Upper lobe of left lung (tissue), 6 donors: ENCODE results near the gene NFU1. TPM values are rescaled to one million over a fixed set of nuclear protein-coding genes. Genes with fewer than 3 reads are reported as not detected.
"Not testable (repeated sequence)": the region's sequence is repeated elsewhere in the genome, so short reads cannot be mapped to it uniquely, and the experiment has no call there.

Experiments
- ATAC-seq, 2 donors: fragments of 200-7000 bp; cut with Tn5 transposase; one replicate each; pipeline ENCODE4 v1.9.1; 2022; ENCODE audit warnings: mild to moderate bottlenecking in 2 of 2, moderate library complexity in 2 of 2; ENCODE audit not compliant: low FRiP score in 2 of 2
- DNase-seq, 2 donors: peaks; one replicate each; pipeline ENCODE4 v3.0.0-alpha.2; 2019 to 2020
- H3K27ac ChIP-seq, 4 donors: fragments of 200-600 bp; sonication (generic); one replicate each; pipeline ENCODE4 v1.5.1; 2016 to 2019
- H3K27me3 ChIP-seq, 4 donors: fragments of 200-600 bp; sonication (generic); one replicate each; pipeline ENCODE4 v1.5.1; 2017 to 2019
- H3K36me3 ChIP-seq, 4 donors: fragments of 200-600 bp; sonication (generic); one replicate each; pipeline ENCODE4 v1.5.1; 2016 to 2019
- H3K4me1 ChIP-seq, 4 donors: fragments of 200-600 bp; sonication (generic); one replicate each; pipeline ENCODE4 v1.5.1; 2018 to 2019
- H3K4me3 ChIP-seq, 4 donors: fragments of 200-600 bp; sonication (generic); one replicate each; pipeline ENCODE4 v1.5.1; 2017 to 2019; ENCODE audit warnings: mild to moderate bottlenecking in 2 of 4, moderate library complexity in 1 of 4
- H3K9me3 ChIP-seq, 4 donors: fragments of 200-600 bp; sonication (generic); one replicate each; pipeline ENCODE4 v1.5.1; 2018 to 2019
- EP300 ChIP-seq, 4 donors: sonication (generic); formaldehyde crosslinking; IDR thresholded peaks; one replicate each; pipeline ENCODE4 v1.5.1; 2017; ENCODE audit warnings: antibody characterized with exemption in 4 of 4, control low read depth in 2 of 4
- POLR2A ChIP-seq, 4 donors: fragments of 450-650 bp; IDR thresholded peaks; one replicate each; pipeline ENCODE4 v1.5.1; 2016 to 2017; ENCODE audit warnings: antibody characterized with exemption in 4 of 4, mild to moderate bottlenecking in 2 of 4
- POLR2AphosphoS5 ChIP-seq, 2 donors: sonication (generic); formaldehyde crosslinking; IDR thresholded peaks; one replicate each; pipeline ENCODE4 v1.5.1; 2017; ENCODE audit warnings: antibody characterized with exemption in 2 of 2
- WGBS, 2 donors: methylation state at CpG; one replicate each; pipeline ENCODE4 v1.1.5; 2017 to 2018; 5-methylcytosine and 5-hydroxymethylcytosine counted together
- total RNA-seq, 6 donors: library from RNA; depleted of rRNA in 4 of 6; stranded (reverse); fragments of >200 nt in 4 of 6; gene quantifications; one replicate each; pipeline versions ENCODE4 v1.1.0 to v1.2.1, GENCODE V29; 2016 to 2021
- TF ChIP-seq, protein P1 (sequence below), 6 experiments: fragments of 450-650 bp in 4 of 6; fragments of 200-600 bp in 2 of 6; sonication (generic) in 2 of 6; IDR thresholded peaks; one replicate each; pipeline ENCODE4 v1.5.1; 2016 to 2019; ENCODE audit warnings: antibody characterized with exemption in 6 of 6
- donor health status: DM: no; HTN: no; CAD: no; lungs with moderate emphysema.
- donor health status: DM: no; HTN: yes; CAD: no; lungs with severe emphysema.

The NFU1 gene
- total RNA-seq, 6 donors from 2014 or later, result 23.0 to 49.8 (median 38.6) TPM

DNA sequence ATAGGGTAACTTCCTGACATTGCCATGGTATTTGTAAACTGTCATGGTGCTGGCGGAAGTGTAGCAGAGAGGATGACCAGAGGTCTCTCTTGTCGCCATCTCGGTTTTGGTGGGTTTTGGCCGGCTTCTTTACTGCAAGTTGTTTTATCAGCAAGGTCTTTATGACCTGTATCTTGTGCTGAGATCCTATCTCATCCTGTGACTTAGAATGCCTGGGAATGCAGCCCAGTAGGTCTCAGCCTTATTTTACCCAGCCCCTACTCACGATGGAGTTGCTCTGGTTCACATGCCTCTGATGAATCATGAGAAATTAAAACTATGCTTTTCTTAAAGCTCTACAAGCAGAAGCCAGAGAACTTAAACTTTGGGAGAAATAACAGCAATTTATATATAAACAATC, 12.7 kb upstream of the NFU1 start:
- Histone ChIP-seq H3K4me1 (no peaks in the 10 kb centered on the region), H3K4me3 (no peak overlapping the region), H3K36me3 (no peaks in the 10 kb centered on the region), H3K9me3 (no peaks in the 10 kb centered on the region), H3K27ac (no peak overlapping the region), H3K27me3 (no peaks in the 10 kb centered on the region)
- ATAC-seq (no peak), DNase-seq (no peak)
- 62 to 89% methylated on average over 5 of the region's 5 CpGs for WGBS, 2 donors
- TF ChIP-seq, protein P1, sequence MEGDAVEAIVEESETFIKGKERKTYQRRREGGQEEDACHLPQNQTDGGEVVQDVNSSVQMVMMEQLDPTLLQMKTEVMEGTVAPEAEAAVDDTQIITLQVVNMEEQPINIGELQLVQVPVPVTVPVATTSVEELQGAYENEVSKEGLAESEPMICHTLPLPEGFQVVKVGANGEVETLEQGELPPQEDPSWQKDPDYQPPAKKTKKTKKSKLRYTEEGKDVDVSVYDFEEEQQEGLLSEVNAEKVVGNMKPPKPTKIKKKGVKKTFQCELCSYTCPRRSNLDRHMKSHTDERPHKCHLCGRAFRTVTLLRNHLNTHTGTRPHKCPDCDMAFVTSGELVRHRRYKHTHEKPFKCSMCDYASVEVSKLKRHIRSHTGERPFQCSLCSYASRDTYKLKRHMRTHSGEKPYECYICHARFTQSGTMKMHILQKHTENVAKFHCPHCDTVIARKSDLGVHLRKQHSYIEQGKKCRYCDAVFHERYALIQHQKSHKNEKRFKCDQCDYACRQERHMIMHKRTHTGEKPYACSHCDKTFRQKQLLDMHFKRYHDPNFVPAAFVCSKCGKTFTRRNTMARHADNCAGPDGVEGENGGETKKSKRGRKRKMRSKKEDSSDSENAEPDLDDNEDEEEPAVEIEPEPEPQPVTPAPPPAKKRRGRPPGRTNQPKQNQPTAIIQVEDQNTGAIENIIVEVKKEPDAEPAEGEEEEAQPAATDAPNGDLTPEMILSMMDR (IDR thresholded peaks at IDR 0.05), result no peak
- TF ChIP-seq POLR2A (IDR thresholded peaks at IDR 0.05) (no peak), EP300 (IDR thresholded peaks at IDR 0.05) (no peak), POLR2AphosphoS5 (IDR thresholded peaks at IDR 0.05) (no peak)

DNA sequence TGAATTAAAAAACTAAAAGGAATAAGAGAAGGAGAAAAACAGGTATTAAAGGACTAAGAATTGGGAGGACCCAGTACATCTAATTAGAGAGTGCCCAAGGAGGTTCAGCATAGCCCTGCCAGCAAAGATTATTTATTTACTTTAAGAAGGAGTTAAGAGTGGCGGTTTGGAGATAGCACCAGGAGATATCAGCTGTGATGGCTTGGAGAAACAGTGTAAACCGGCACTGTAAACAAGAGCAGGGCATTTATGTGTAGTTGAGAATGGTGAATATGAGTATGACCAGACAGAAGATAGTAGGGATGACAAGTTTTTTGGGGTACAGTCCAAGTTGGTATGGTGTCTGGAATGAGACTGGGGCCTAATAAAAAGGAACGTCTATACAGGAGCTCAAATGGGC, 6.4 kb upstream of the NFU1 start:
- H3K36me3 ChIP-seq, H3K27ac ChIP-seq, H3K4me3 ChIP-seq, H3K27me3 ChIP-seq, ATAC-seq, DNase-seq, H3K9me3 ChIP-seq, H3K4me1 ChIP-seq: not testable (repeated sequence)
- 76 to 84% methylated on average over 3 of the region's 3 CpGs for WGBS, 2 donors

DNA sequence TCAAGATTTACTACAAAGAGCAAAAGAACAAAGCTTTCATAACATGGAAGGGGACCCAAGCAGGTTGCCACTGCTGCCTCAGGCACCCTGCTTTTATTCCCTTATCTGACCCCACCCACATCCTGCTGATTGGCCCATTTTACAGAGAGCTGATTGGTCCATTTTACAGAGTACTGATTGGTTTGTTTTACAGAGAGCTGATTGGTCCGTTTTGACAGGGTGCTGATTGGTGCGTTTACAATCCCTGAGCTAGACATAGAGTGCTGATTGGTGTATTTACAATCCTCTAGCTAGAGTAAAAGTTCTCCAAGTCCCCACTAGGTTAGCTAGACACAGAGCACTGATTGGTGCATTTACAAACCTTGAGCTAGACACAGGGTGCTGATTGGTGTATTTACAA, 2.3 kb upstream of the NFU1 start:
- ATAC-seq, DNase-seq, H3K4me3 ChIP-seq, H3K9me3 ChIP-seq, H3K36me3 ChIP-seq, H3K27ac ChIP-seq, H3K27me3 ChIP-seq: not testable (repeated sequence)
- 95 to 97% methylated on average over 2 of the region's 2 CpGs for WGBS, 2 donors
- peaks cover 11 to 24% (median 20%) of the 10 kb centered on the region in 4 donors for H3K4me1 ChIP-seq

DNA sequence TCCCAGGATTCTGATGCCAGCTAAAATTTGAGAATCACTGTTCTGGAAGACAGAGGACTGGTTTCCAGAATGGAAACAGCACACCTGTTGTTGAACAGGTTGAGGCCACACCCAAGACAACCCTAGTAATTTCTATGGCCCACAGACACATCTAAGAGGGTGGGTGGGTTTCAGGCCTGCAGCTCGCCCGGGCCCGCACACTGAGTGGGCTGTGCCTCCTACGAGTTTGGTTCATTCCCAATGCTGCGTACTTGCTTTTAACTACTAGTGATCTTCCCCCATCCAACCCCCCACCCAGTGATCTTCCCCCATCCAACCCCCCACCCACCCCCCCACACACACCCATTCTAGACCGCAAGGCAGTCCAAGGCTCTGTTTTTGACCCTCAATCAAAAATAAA, 1.3 kb upstream of the NFU1 start:
- WGBS, 2 donors, result 95 to 100% methylated on average over 6 of the region's 6 CpGs

DNA sequence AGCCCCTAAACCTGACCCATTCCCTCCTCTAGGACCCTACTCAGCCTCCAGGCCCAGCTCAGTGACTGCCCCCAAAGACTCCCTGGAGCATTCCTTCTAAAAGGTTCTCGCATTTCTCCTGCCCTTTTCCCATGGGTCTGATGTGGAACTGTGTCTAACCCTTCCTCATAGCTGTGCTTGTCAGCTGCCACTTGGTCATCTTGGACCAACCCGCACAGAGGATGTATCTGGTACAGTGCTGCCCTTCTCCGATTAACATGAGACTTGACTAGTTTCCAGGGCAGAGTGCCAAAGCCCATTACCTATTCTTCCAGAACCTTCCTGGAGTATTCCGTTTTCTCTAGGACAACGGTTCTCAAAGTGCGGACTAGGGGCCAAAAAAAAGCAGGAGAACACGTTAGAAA, 518 bp upstream of the NFU1 start:
- no peaks in the 10 kb centered on the region for H3K9me3 ChIP-seq
- no peaks in the 10 kb centered on the region for H3K36me3 ChIP-seq
- DNase-seq (peak in 1 of 2 donors; percentile 44), ATAC-seq (peak; percentile 54 to 70)
- peaks cover 11 to 24% (median 20%) of the 10 kb centered on the region in 4 donors for H3K4me1 ChIP-seq
- WGBS, 2 donors, result 55 to 62% methylated on average over 7 of the region's 7 CpGs
- no peaks in the 10 kb centered on the region for H3K27me3 ChIP-seq
- peak overlapping the region; percentile 63 to 91 (median 86) for H3K4me3 ChIP-seq
- peak overlapping the region; percentile 91 to 99 (median 96) for H3K27ac ChIP-seq
- TF ChIP-seq, protein P1 (IDR thresholded peaks at IDR 0.05), result no peak
- TF ChIP-seq POLR2AphosphoS5 (IDR thresholded peaks at IDR 0.05) (no peak), POLR2A (IDR thresholded peaks at IDR 0.05) (no peak), EP300 (IDR thresholded peaks at IDR 0.05) (no peak)

More for the DNA sequence above, 1.3 kb upstream of the NFU1 start:
- Histone ChIP-seq H3K4me3 (no peak overlapping the region), H3K36me3 (no peaks in the 10 kb centered on the region), H3K4me1 (peaks cover 11 to 24% (median 20%) of the 10 kb centered on the region in 4 donors), H3K27me3 (no peaks in the 10 kb centered on the region), H3K9me3 (no peaks in the 10 kb centered on the region), H3K27ac (peak overlapping the region; percentile 91 to 99 (median 96))
- no peak for ATAC-seq
- TF ChIP-seq, protein P1 (IDR thresholded peaks at IDR 0.05), result no peak
- no peak for TF ChIP-seq POLR2AphosphoS5 (IDR thresholded peaks at IDR 0.05)
- TF ChIP-seq POLR2A (IDR thresholded peaks at IDR 0.05), result no peak
- no peak for TF ChIP-seq EP300 (IDR thresholded peaks at IDR 0.05)
- DNase-seq, result peak in 1 of 2 donors; percentile 62

DNA sequence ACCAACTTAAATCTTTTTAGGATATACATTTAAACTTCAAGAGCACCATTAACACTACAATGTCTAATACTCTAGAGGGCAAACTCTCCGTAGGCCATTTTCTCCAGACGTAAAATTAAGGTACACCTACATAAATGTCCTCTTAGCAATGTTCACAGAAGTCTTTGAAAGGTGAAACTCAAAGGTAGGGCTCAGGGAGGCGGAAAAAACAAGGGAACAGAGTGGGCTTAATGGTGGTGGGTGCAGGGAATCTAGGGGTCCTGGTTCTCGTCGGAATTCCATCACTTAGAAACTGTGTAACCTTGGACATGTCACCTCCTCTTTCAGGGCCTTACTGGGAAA, 668 bp downstream of the NFU1 start:
- 5 to 6% methylated on average over 5 of the region's 5 CpGs for WGBS, 2 donors
- TF ChIP-seq POLR2AphosphoS5 (IDR thresholded peaks at IDR 0.05) (no peak), EP300 (IDR thresholded peaks at IDR 0.05) (no peak), POLR2A (IDR thresholded peaks at IDR 0.05) (no peak)
- TF ChIP-seq, protein P1 (IDR thresholded peaks at IDR 0.05), result no peak
- Histone ChIP-seq H3K4me3 (peak overlapping the region; percentile 63 to 91 (median 86)), H3K27me3 (no peaks in the 10 kb centered on the region), H3K4me1 (peaks cover 11 to 24% (median 20%) of the 10 kb centered on the region in 4 donors), H3K27ac (peak overlapping the region; percentile 91 to 99 (median 96)), H3K9me3 (no peaks in the 10 kb centered on the region), H3K36me3 (peaks cover 0 to 2% (median under 1%) of the 10 kb centered on the region in 4 donors)
- DNase-seq (no peak), ATAC-seq (peak in 1 of 2 donors; percentile 1)
